Thoracic aorta (tissue), 2 donors: ENCODE measurements around the gene OR52E8. TPM values are rescaled to one million over a fixed set of nuclear protein-coding genes. Genes with fewer than 3 reads are reported as not detected.

ENCODE experiments used
- ATAC-seq: fragments of 150-250 bp; one replicate; pipeline ENCODE4 v1.8.0; 2017; ENCODE audit warnings: low read depth; ENCODE audit not compliant: insufficient number of reproducible peaks, low FRiP score
- DNase-seq: peaks from one replicate; pipeline ENCODE4 v3.0.0-alpha.2; 2020; ENCODE audit warnings: low spot score
- H3K27ac ChIP-seq, 2 donors: fragments of 200-600 bp; sonication (generic); 1 replicate in 1 of 2; 2 replicates in 1 of 2; pipeline ENCODE4 v1.5.1; 2016; ENCODE audit warnings: mild to moderate bottlenecking in 2 of 2, moderate library complexity in 2 of 2
- H3K27me3 ChIP-seq: fragments of 200-600 bp; sonication (generic); replicated peaks from 2 replicates; pipeline ENCODE4 v1.6.0; 2016; ENCODE audit warnings: mild to moderate bottlenecking; ENCODE audit not compliant: insufficient read depth
- H3K36me3 ChIP-seq: fragments of 200-600 bp; sonication (generic); one replicate; pipeline ENCODE4 v1.5.1; 2016
- H3K4me1 ChIP-seq, 2 donors: fragments of 200-600 bp; sonication (generic); 1 replicate in 1 of 2; 2 replicates in 1 of 2; pipeline versions ENCODE4 v1.5.1 to v1.6.0; 2016; ENCODE audit warnings: low read depth in 2 of 2, mild to moderate bottlenecking in 1 of 2; ENCODE audit not compliant: control insufficient read depth in 1 of 2
- H3K4me3 ChIP-seq: fragments of 200-600 bp; sonication (generic); 2 replicates; pipeline ENCODE4 v1.5.1; 2016; ENCODE audit warnings: mild to moderate bottlenecking
- H3K9me3 ChIP-seq: fragments of 200-600 bp; sonication (generic); 2 replicates; pipeline ENCODE4 v1.5.1; 2016
- total RNA-seq, 2 donors: library from RNA; depleted of rRNA; stranded (reverse); fragments of >200 nt; gene quantifications; one replicate each; pipeline versions ENCODE4 v1.1.0 to v1.2.3, GENCODE V29; 2016
- TF ChIP-seq, protein P1 (sequence below): fragments of 200-600 bp; sonication (generic); IDR thresholded peaks from one replicate; pipeline ENCODE4 v1.5.1; 2019; ENCODE audit warnings: antibody characterized with exemption

OR52E8 gene
- total RNA-seq, 2 donors from 2014 or later = not detected

- Histone ChIP-seq H3K36me3 (no peaks in the 10 kb centered on the region), H3K9me3 (no peaks in the 10 kb centered on the region), H3K4me1 (no peaks in the 10 kb centered on the region), H3K4me3 (no peak overlapping the region), H3K27ac (no peak overlapping the region), H3K27me3 (no peaks in the 10 kb centered on the region)
- TF ChIP-seq, protein P1, sequence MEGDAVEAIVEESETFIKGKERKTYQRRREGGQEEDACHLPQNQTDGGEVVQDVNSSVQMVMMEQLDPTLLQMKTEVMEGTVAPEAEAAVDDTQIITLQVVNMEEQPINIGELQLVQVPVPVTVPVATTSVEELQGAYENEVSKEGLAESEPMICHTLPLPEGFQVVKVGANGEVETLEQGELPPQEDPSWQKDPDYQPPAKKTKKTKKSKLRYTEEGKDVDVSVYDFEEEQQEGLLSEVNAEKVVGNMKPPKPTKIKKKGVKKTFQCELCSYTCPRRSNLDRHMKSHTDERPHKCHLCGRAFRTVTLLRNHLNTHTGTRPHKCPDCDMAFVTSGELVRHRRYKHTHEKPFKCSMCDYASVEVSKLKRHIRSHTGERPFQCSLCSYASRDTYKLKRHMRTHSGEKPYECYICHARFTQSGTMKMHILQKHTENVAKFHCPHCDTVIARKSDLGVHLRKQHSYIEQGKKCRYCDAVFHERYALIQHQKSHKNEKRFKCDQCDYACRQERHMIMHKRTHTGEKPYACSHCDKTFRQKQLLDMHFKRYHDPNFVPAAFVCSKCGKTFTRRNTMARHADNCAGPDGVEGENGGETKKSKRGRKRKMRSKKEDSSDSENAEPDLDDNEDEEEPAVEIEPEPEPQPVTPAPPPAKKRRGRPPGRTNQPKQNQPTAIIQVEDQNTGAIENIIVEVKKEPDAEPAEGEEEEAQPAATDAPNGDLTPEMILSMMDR = no peak
- ATAC-seq (no peak), DNase-seq (no peak)
Observed at GRCh38 chr11:5851002-5851401, 6.5 kb downstream of the OR52E8 start.

- H3K27ac ChIP-seq = no peak overlapping the region
- ATAC-seq (no peak), DNase-seq (no peak)
- no peak overlapping the region for H3K4me3 ChIP-seq
- TF ChIP-seq, protein P1 = no peak
- H3K36me3 ChIP-seq = no peaks in the 10 kb centered on the region
- no peaks in the 10 kb centered on the region for H3K27me3 ChIP-seq
- H3K9me3 ChIP-seq = no peaks in the 10 kb centered on the region
- H3K4me1 ChIP-seq = no peaks in the 10 kb centered on the region
Observed at GRCh38 chr11:5847711-5848110, 9.8 kb downstream of the OR52E8 start.

DNA sequence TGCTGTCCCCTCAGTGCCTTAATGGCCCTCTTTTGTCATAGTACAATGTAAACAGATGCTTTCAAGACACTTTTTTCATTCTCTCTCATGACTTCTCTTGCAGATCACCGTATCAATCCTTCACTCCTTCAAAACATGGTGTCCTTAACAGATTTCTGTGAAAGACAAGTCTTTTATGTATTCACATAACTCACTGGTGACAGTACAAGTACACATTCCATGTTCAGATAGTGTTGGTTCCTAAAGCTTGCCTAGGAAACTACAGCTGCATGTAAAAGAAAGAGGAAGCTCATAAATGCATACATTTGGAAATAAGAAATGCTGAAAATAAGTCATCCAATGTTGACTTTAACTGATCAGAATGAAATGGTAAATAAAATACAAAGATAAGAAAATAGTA is 10.8 kb downstream of the OR52E8 start:
- no peak overlapping the region for H3K27ac ChIP-seq
- H3K36me3 ChIP-seq = no peaks in the 10 kb centered on the region
- no peaks in the 10 kb centered on the region for H3K9me3 ChIP-seq
- H3K4me1 ChIP-seq = no peaks in the 10 kb centered on the region
- H3K4me3 ChIP-seq = no peak overlapping the region
- TF ChIP-seq, protein P1 = no peak
- no peaks in the 10 kb centered on the region for H3K27me3 ChIP-seq
- no peak for DNase-seq
- ATAC-seq = no peak

DNA sequence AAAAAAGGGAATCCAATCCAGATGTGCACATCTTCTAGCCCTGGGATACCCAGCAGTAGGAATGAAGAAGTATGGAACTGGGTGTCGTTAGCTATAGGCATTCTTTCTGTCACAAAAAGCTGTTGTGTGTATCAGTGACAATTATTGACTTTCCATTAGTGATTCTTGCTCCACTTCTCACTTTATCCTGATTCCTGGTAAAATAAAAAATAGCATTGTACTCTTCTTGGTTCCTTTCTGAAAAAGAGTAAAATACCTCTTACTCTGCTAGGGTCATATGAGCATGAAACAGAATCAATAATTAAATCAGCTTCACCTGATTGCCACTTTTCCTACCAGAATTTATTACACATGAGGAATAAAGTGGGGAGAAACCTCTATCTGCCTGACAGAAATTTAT is 15.7 kb downstream of the OR52E8 start, which contains the start of gene OR52E6:
TSS of gene OR52E6 (minus strand) at position 101 of the 400 bp plus-strand sequence. CDS start at position 101, 0 bp downstream.
- no peaks in the 10 kb centered on the region for H3K27me3 ChIP-seq
- no peak within 1 kb of the TSS for H3K4me3 ChIP-seq
- TF ChIP-seq, protein P1 = no peak
- H3K4me1 ChIP-seq = no peaks in the 10 kb centered on the region
- DNase-seq (no peak), ATAC-seq (no peak)
- no peak within 1 kb of the TSS for H3K27ac ChIP-seq
- H3K9me3 ChIP-seq = no peaks in the 10 kb centered on the region
- H3K36me3 ChIP-seq = no peaks in the 10 kb centered on the region

- no peak overlapping the region for H3K4me3 ChIP-seq
- no peaks in the 10 kb centered on the region for H3K36me3 ChIP-seq
- ATAC-seq (no peak), DNase-seq (no peak)
- H3K4me1 ChIP-seq = no peaks in the 10 kb centered on the region
- H3K27ac ChIP-seq = no peak overlapping the region
- no peaks in the 10 kb centered on the region for H3K9me3 ChIP-seq
- TF ChIP-seq, protein P1 = no peak
- no peaks in the 10 kb centered on the region for H3K27me3 ChIP-seq
Observed at GRCh38 chr11:5837695-5838094, 19.8 kb downstream of the OR52E8 start.
